Keratinocyte (primary cell): ENCODE data around the gene POLD3.

Experiments used
- EZH2 ChIP-seq: IDR thresholded peaks from one replicate; pipeline ENCODE4 v1.6.1; 2012; ENCODE audit warnings: inconsistent platforms, mild to moderate bottlenecking, low read length, moderate library complexity
- TF ChIP-seq, protein P1 (sequence below), 3 experiments: IDR thresholded peaks in 1 of 3; conservative IDR thresholded peaks in 1 of 3; optimal IDR thresholded peaks in 1 of 3; 2 replicates in 2 of 3; 3 replicates in 1 of 3; pipeline versions ENCODE3 to v1.5.1; 2011; ENCODE audit warnings: low read length in 3 of 3, mild to moderate bottlenecking in 3 of 3, moderate library complexity in 2 of 3, control low read depth in 1 of 3, inconsistent platforms in 1 of 3; ENCODE audit not compliant: insufficient read depth in 2 of 3; ENCODE audit errors: extremely low read depth in 1 of 3

DNA sequence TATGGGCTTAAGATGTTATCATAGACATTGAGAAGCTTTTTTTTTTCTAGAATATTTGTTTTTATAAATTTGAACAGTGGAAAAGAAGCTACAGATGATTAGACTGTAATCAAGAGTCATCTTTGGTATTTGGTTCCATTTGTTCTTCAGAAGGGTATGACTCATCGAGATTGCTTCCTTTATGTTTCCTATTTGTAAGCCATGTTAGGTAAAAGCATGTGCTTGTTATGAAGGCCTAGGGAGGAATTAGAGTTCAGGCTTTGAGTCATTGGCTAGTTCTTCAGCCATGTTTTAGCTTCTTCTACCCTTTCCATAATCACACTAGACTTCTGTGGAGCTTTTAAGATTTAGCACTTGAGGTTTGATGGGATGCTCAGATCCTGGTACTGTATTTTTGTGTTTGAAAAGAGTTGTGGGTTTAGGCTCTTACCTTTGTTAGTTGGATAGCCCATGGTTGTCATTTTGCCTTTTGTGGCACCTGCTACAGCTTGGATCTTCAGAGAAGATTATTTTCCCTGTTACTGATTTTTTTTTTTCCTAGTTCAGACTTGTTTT is 44.3 kb downstream of the POLD3 start:
- TF ChIP-seq, protein P1, sequence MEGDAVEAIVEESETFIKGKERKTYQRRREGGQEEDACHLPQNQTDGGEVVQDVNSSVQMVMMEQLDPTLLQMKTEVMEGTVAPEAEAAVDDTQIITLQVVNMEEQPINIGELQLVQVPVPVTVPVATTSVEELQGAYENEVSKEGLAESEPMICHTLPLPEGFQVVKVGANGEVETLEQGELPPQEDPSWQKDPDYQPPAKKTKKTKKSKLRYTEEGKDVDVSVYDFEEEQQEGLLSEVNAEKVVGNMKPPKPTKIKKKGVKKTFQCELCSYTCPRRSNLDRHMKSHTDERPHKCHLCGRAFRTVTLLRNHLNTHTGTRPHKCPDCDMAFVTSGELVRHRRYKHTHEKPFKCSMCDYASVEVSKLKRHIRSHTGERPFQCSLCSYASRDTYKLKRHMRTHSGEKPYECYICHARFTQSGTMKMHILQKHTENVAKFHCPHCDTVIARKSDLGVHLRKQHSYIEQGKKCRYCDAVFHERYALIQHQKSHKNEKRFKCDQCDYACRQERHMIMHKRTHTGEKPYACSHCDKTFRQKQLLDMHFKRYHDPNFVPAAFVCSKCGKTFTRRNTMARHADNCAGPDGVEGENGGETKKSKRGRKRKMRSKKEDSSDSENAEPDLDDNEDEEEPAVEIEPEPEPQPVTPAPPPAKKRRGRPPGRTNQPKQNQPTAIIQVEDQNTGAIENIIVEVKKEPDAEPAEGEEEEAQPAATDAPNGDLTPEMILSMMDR (optimal IDR thresholded peaks at IDR 0.05 in 1 of 3, IDR thresholded peaks at IDR 0.05 in 1 of 3, conservative IDR thresholded peaks at IDR 0.05 in 1 of 3; ENCODE audit: extremely low read depth in 1 of 3, insufficient read depth in 2 of 3, low read length in 3 of 3), result no peak
- TF ChIP-seq EZH2, result no peak
